HepG2 (cell line): ENCODE results near the gene COX5B. TPM values are rescaled to one million over a fixed set of nuclear protein-coding genes. Genes with fewer than 3 reads are reported as not detected.

Source experiments
- ARID5B ChIP-seq: IDR thresholded peaks from 2 replicates; pipeline ENCODE4 v1.4.0; 2020; ENCODE audit warnings: mild to moderate bottlenecking, missing genetic modification reagents
- ATF6 ChIP-seq: sonication (generic); formaldehyde crosslinking; conservative IDR thresholded peaks from 2 replicates; pipeline ENCODE4 v1.4.0; 2020; ENCODE audit warnings: missing genetic modification reagents
- ATM ChIP-seq: fragments of 450-650 bp; IDR thresholded peaks from 2 replicates; pipeline ENCODE4 v1.7.1; 2017; ENCODE audit warnings: mild to moderate bottlenecking, borderline replicate concordance
- GABPA ChIP-seq, 2 experiments: IDR thresholded peaks; 2 replicates each; pipeline ENCODE4 v1.6.1; 2011 to 2016; ENCODE audit warnings: low read depth in 2 of 2, low read length in 1 of 2, missing biosample characterization in 1 of 2, missing genetic modification characterization in 1 of 2
- HNRNPK ChIP-seq: fragments of 200-400 bp; formaldehyde crosslinking; IDR thresholded peaks from 2 replicates; pipeline ENCODE4 v1.6.1; 2018; ENCODE audit warnings: low read length, low read depth, moderate library complexity, mild to moderate bottlenecking; ENCODE audit not compliant: poor library complexity, severe bottlenecking
- MATR3 ChIP-seq: sonication (generic); formaldehyde crosslinking; IDR thresholded peaks from 2 replicates; pipeline ENCODE4 v1.4.0; 2020; ENCODE audit warnings: missing genetic modification reagents
- PHF20 ChIP-seq: sonication (generic); formaldehyde crosslinking; IDR thresholded peaks from 2 replicates; pipeline ENCODE4 v1.5.0; 2020; ENCODE audit warnings: mild to moderate bottlenecking, missing genetic modification reagents
- RELA ChIP-seq: sonication (generic); formaldehyde crosslinking; IDR thresholded peaks from 2 replicates; pipeline ENCODE4 v1.4.0; 2020; ENCODE audit warnings: missing genetic modification reagents
- SCMH1 ChIP-seq: sonication (generic); formaldehyde crosslinking; IDR thresholded peaks from 2 replicates; pipeline ENCODE4 v1.9.0; 2021; ENCODE audit warnings: missing genetic modification reagents, mild to moderate bottlenecking, borderline replicate concordance
- SRF ChIP-seq: IDR thresholded peaks from 2 replicates; pipeline ENCODE4 v1.6.1; 2011; ENCODE audit warnings: mild to moderate bottlenecking, low read depth, low read length, moderate library complexity
- SRSF9 ChIP-seq: fragments of 200-400 bp; formaldehyde crosslinking; IDR thresholded peaks from 2 replicates; pipeline ENCODE4 v1.6.1; 2018; ENCODE audit warnings: borderline replicate concordance, mild to moderate bottlenecking, low read depth, low read length; ENCODE audit not compliant: insufficient read depth, poor library complexity, severe bottlenecking
- STAT6 ChIP-seq: sonication (generic); formaldehyde crosslinking; IDR thresholded peaks from 2 replicates; pipeline ENCODE4 v1.4.0; 2020; ENCODE audit warnings: missing genetic modification reagents, mild to moderate bottlenecking, borderline replicate concordance
- THAP9 ChIP-seq: sonication (generic); formaldehyde crosslinking; IDR thresholded peaks from 2 replicates; pipeline ENCODE4; 2020; ENCODE audit warnings: missing genetic modification reagents, mild to moderate bottlenecking, borderline replicate concordance
- ZMAT3 ChIP-seq: sonication (generic); formaldehyde crosslinking; conservative IDR thresholded peaks from 2 replicates; pipeline ENCODE4 v1.7.0; 2021; ENCODE audit warnings: missing genetic modification reagents
- ZNF232 ChIP-seq: sonication (generic); formaldehyde crosslinking; IDR thresholded peaks from 2 replicates; pipeline ENCODE4 v1.4.0; 2020; ENCODE audit warnings: missing genetic modification reagents, borderline replicate concordance
- ZNF619 ChIP-seq: sonication (generic); formaldehyde crosslinking; IDR thresholded peaks from 2 replicates; pipeline ENCODE4 v1.4.0; 2020; ENCODE audit warnings: mild to moderate bottlenecking, missing genetic modification reagents
- ZSCAN22 ChIP-seq: sonication (generic); formaldehyde crosslinking; IDR thresholded peaks from 2 replicates; pipeline ENCODE4 v1.4.0; 2020; ENCODE audit warnings: mild to moderate bottlenecking, missing genetic modification reagents
- polyA plus RNA-seq, 8 experiments: library from polyadenylated mRNA; depleted of rRNA in 3 of 8; stranded (reverse) in 7 of 8; unstranded in 1 of 8; fragments of >200 nt; fragmentation: Illumina TruSeq in 4 of 8; extraction: Trizol in 4 of 8; gene quantifications; 2 replicates each; pipeline versions ENCODE4 v1.2.1 to v1.2.3, GENCODE V29; 2011 to 2016; ENCODE audit warnings: low read depth in 4 of 8, missing spikeins in 1 of 8, mixed read lengths in 1 of 8; ENCODE audit not compliant: insufficient read depth in 1 of 8
- total RNA-seq, 5 experiments: library from RNA; depleted of rRNA; stranded (reverse); fragments of >200 nt; fragmentation: Illumina TruSeq; extraction: Trizol; gene quantifications; 2 replicates each; pipeline ENCODE4 v1.2.3, GENCODE V29; 2016; ENCODE audit warnings: low read depth in 1 of 5

COX5B gene
- total and polyA plus RNA-seq, 2 of the 13 experiments (the other 11 are each of a cell fraction or from before 2014, with no cell fraction given) = 453 to 536 TPM

GRCh38 chr2:97663962-97664635 is 18.2 kb downstream of the COX5B start, which contains the start of gene ACTR1B (continued):
- TF ChIP-seq ARID5B (CRISPR knock-in tag) = peak; percentile 42
- no peak for TF ChIP-seq ZSCAN22
- TF ChIP-seq ZNF619 = 0 out of 2 replicates have a peak, but pooled peaks have one; percentile 64
- TF ChIP-seq THAP9 (CRISPR knock-in tag) = no peak
- no peak for TF ChIP-seq SRF
- TF ChIP-seq STAT6 (CRISPR knock-in tag) = 0 out of 2 replicates have a peak, but pooled peaks have one; percentile 46
- no peak for TF ChIP-seq ATM
- TF ChIP-seq SCMH1 (CRISPR knock-in tag) = no peak
- TF ChIP-seq RELA (CRISPR knock-in tag) = peak; percentile 49; the same call in 1 of the 2 replicates
- no peak; the same call in 1 of the 2 replicates for TF ChIP-seq ATF6 (CRISPR knock-in tag)
- TF ChIP-seq ZNF232 = no peak; the same call in 1 of the 2 replicates
- peak; percentile 36 for TF ChIP-seq HNRNPK
- no peak for TF ChIP-seq MATR3 (CRISPR knock-in tag)
- peak; percentile 54 for TF ChIP-seq GABPA (IDR thresholded peaks at IDR 0.05; ENCODE audit: low read depth, low read length)
- peak; percentile 81 for TF ChIP-seq GABPA (CRISPR knock-in tag; IDR thresholded peaks at IDR 0.05; ENCODE audit: low read depth)
- no peak for TF ChIP-seq SRSF9
- TF ChIP-seq PHF20 = no peak; the same call in 1 of the 2 replicates
- no peak for TF ChIP-seq ZMAT3 (CRISPR knock-in tag)
